Measurements from ENCODE around the gene PRSS22. TPM values are rescaled to one million over a fixed set of nuclear protein-coding genes. Genes with fewer than 3 reads are reported as not detected.
"Not testable (repeated sequence)": the region's sequence is repeated elsewhere in the genome, so short reads cannot be mapped to it uniquely, and the experiment has no call there.

PRSS22 gene
- total RNA-seq (0.42 TPM), polyA plus RNA-seq (4.1 TPM)
- long read RNA-seq, donor 1, result 0 reads
- long read RNA-seq, donor 2, result 0 reads
- long read RNA-seq, donor 3, result 0 reads
- long read RNA-seq, donor 4, result 0 reads
- long read RNA-seq, donor 5, partial matches to known transcripts, result 0 of 1 reads
- long read RNA-seq, donor 5, other reads (novel, unspliced or antisense), result 0 of 1 reads
- long read RNA-seq, donor 6, result 0 reads
- long read RNA-seq, donor 7, result 0 reads
- long read RNA-seq, donor 8, result 0 reads
- long read RNA-seq, donor 9, result 0 reads
- long read RNA-seq, donor 10, result 0 reads

- Histone ChIP-seq H3K36me3 (ENCODE audit: control insufficient read depth in 2 of 2, insufficient read depth in 2 of 2, low read length in 1 of 2) (no peaks in the 10 kb centered on the region), H3K4me1 (ENCODE audit: control insufficient read depth in 2 of 2, insufficient read depth in 2 of 2, low read length in 2 of 2) (no peaks in the 10 kb centered on the region), H3K27ac (ENCODE audit: low read depth in 1 of 2, low read length in 1 of 2) (peak within 1 kb of the TSS in 1 of 2 donors; percentile 21), H3K9me3 (ENCODE audit: control insufficient read depth in 2 of 2, insufficient read depth in 1 of 2, low read length in 1 of 2) (peaks cover 0 to 24% of the 10 kb centered on the region in 2 donors), H3K27me3 (ENCODE audit: control insufficient read depth in 2 of 2, insufficient read depth in 1 of 2, low read length in 1 of 2) (peaks cover 15 to 60% of the 10 kb centered on the region in 2 donors), H3K4me3 (ENCODE audit: low read length in 2 of 2) (no peak within 1 kb of the TSS)
- no peak for DNase-seq (ENCODE audit: low read depth in 6 of 9, low spot score in 9 of 9)
- WGBS, result 10% methylated on average over 42 of the region's 42 CpGs
Measured at GRCh38 chr16:2857451-2858244, at the start of gene PRSS22. Gene PRSS22 (minus strand): TSS chr16:2858170. CDS start chr16:2858104, 66 bp downstream.

GRCh38 chr16:2907084-2907753 is 49.2 kb upstream of the PRSS22 start:
- H3K27ac ChIP-seq (ENCODE audit: low read depth in 1 of 2, low read length in 1 of 2), result not testable (repeated sequence)

GRCh38 chr16:2905988-2906387 is 48.0 kb upstream of the PRSS22 start:
- 45% methylated on average over 12 of the region's 12 CpGs for WGBS
- no peak overlapping the region for H3K4me3 ChIP-seq (ENCODE audit: low read length in 2 of 2)

More at GRCh38 chr16:2907084-2907753, 49.2 kb upstream of the PRSS22 start:
- not testable (repeated sequence) for DNase-seq (ENCODE audit: low read depth in 6 of 9, low spot score in 9 of 9); H3K36me3 ChIP-seq (ENCODE audit: control insufficient read depth in 2 of 2, insufficient read depth in 2 of 2, low read length in 1 of 2); H3K4me3 ChIP-seq (ENCODE audit: low read length in 2 of 2)
- Histone ChIP-seq H3K9me3 (ENCODE audit: control insufficient read depth in 2 of 2, insufficient read depth in 1 of 2, low read length in 1 of 2) (peaks cover 1 to 18% of the 10 kb centered on the region in 2 donors), H3K27me3 (ENCODE audit: control insufficient read depth in 2 of 2, insufficient read depth in 1 of 2, low read length in 1 of 2) (peaks cover 0 to 20% of the 10 kb centered on the region in 2 donors), H3K4me1 (ENCODE audit: control insufficient read depth in 2 of 2, insufficient read depth in 2 of 2, low read length in 2 of 2) (peaks cover 3 to 32% of the 10 kb centered on the region in 2 donors)
- WGBS, result 27% methylated on average over 17 of the region's 17 CpGs

GRCh38 chr16:2905241-2905987 is 47.4 kb upstream of the PRSS22 start:
- H3K4me3 ChIP-seq (ENCODE audit: low read length in 2 of 2), result peak overlapping the region; percentile 52 to 65
- H3K36me3 ChIP-seq (ENCODE audit: control insufficient read depth in 2 of 2, insufficient read depth in 2 of 2, low read length in 1 of 2), result no peaks in the 10 kb centered on the region
- 2% methylated on average over 51 of the region's 51 CpGs for WGBS
- peaks cover 0 to 18% of the 10 kb centered on the region in 2 donors for H3K27me3 ChIP-seq (ENCODE audit: control insufficient read depth in 2 of 2, insufficient read depth in 1 of 2, low read length in 1 of 2)
- peaks cover 1 to 18% of the 10 kb centered on the region in 2 donors for H3K9me3 ChIP-seq (ENCODE audit: control insufficient read depth in 2 of 2, insufficient read depth in 1 of 2, low read length in 1 of 2)
- peak in 5 of 9 donors; percentile 50 to 74 (median 55) for DNase-seq (ENCODE audit: low read depth in 6 of 9, low spot score in 9 of 9)
- H3K4me1 ChIP-seq (ENCODE audit: control insufficient read depth in 2 of 2, insufficient read depth in 2 of 2, low read length in 2 of 2), result peaks cover 0 to 26% of the 10 kb centered on the region in 2 donors
- H3K27ac ChIP-seq (ENCODE audit: low read depth in 1 of 2, low read length in 1 of 2), result peak overlapping the region in 1 of 2 donors; percentile 66

More at GRCh38 chr16:2905988-2906387, 48.0 kb upstream of the PRSS22 start:
- peak in 1 of 9 donors; percentile 6 for DNase-seq (ENCODE audit: low read depth in 6 of 9, low spot score in 9 of 9)
- Histone ChIP-seq H3K27me3 (ENCODE audit: control insufficient read depth in 2 of 2, insufficient read depth in 1 of 2, low read length in 1 of 2) (peaks cover 0 to 18% of the 10 kb centered on the region in 2 donors), H3K36me3 (ENCODE audit: control insufficient read depth in 2 of 2, insufficient read depth in 2 of 2, low read length in 1 of 2) (no peaks in the 10 kb centered on the region), H3K4me1 (ENCODE audit: control insufficient read depth in 2 of 2, insufficient read depth in 2 of 2, low read length in 2 of 2) (peaks cover 0 to 26% of the 10 kb centered on the region in 2 donors), H3K9me3 (ENCODE audit: control insufficient read depth in 2 of 2, insufficient read depth in 1 of 2, low read length in 1 of 2) (peaks cover 1 to 18% of the 10 kb centered on the region in 2 donors), H3K27ac (ENCODE audit: low read depth in 1 of 2, low read length in 1 of 2) (no peak overlapping the region)

GRCh38 chr16:2904922-2905240 is 46.9 kb upstream of the PRSS22 start:
- under 1% methylated on average over 32 of the region's 32 CpGs for WGBS
- H3K4me3 ChIP-seq (ENCODE audit: low read length in 2 of 2), result peak overlapping the region; percentile 52 to 65
- H3K9me3 ChIP-seq (ENCODE audit: control insufficient read depth in 2 of 2, insufficient read depth in 1 of 2, low read length in 1 of 2), result peaks cover 1 to 18% of the 10 kb centered on the region in 2 donors
- no peaks in the 10 kb centered on the region for H3K36me3 ChIP-seq (ENCODE audit: control insufficient read depth in 2 of 2, insufficient read depth in 2 of 2, low read length in 1 of 2)
- no peak for DNase-seq (ENCODE audit: low read depth in 6 of 9, low spot score in 9 of 9)
- peak overlapping the region; percentile 4 to 66 for H3K27ac ChIP-seq (ENCODE audit: low read depth in 1 of 2, low read length in 1 of 2)
- H3K4me1 ChIP-seq (ENCODE audit: control insufficient read depth in 2 of 2, insufficient read depth in 2 of 2, low read length in 2 of 2), result peaks cover 0 to 26% of the 10 kb centered on the region in 2 donors
- peaks cover 0 to 18% of the 10 kb centered on the region in 2 donors for H3K27me3 ChIP-seq (ENCODE audit: control insufficient read depth in 2 of 2, insufficient read depth in 1 of 2, low read length in 1 of 2)

- 5% methylated on average over 62 of the region's 62 CpGs for WGBS
- peak in 6 of 9 donors; percentile 58 to 82 (median 66) for DNase-seq (ENCODE audit: low read depth in 6 of 9, low spot score in 9 of 9)
- Histone ChIP-seq H3K27me3 (ENCODE audit: control insufficient read depth in 2 of 2, insufficient read depth in 1 of 2, low read length in 1 of 2) (peaks cover 0 to 18% of the 10 kb centered on the region in 2 donors), H3K36me3 (ENCODE audit: control insufficient read depth in 2 of 2, insufficient read depth in 2 of 2, low read length in 1 of 2) (no peaks in the 10 kb centered on the region), H3K4me1 (ENCODE audit: control insufficient read depth in 2 of 2, insufficient read depth in 2 of 2, low read length in 2 of 2) (peaks cover 0 to 26% of the 10 kb centered on the region in 2 donors), H3K4me3 (ENCODE audit: low read length in 2 of 2) (peak overlapping the region; percentile 52 to 65), H3K9me3 (ENCODE audit: control insufficient read depth in 2 of 2, insufficient read depth in 1 of 2, low read length in 1 of 2) (peaks cover 1 to 18% of the 10 kb centered on the region in 2 donors), H3K27ac (ENCODE audit: low read depth in 1 of 2, low read length in 1 of 2) (peak overlapping the region; percentile 4 to 56)
Measured at GRCh38 chr16:2904100-2904921, 46.3 kb upstream of the PRSS22 start.

GRCh38 chr16:2902337-2903130 is 44.6 kb upstream of the PRSS22 start:
- no peak for DNase-seq (ENCODE audit: low read depth in 6 of 9, low spot score in 9 of 9)
- Histone ChIP-seq H3K27ac (ENCODE audit: low read depth in 1 of 2, low read length in 1 of 2) (no peak overlapping the region), H3K4me3 (ENCODE audit: low read length in 2 of 2) (no peak overlapping the region), H3K27me3 (ENCODE audit: control insufficient read depth in 2 of 2, insufficient read depth in 1 of 2, low read length in 1 of 2) (peaks cover 0 to 18% of the 10 kb centered on the region in 2 donors), H3K36me3 (ENCODE audit: control insufficient read depth in 2 of 2, insufficient read depth in 2 of 2, low read length in 1 of 2) (peaks cover 0 to 2% of the 10 kb centered on the region in 2 donors), H3K4me1 (ENCODE audit: control insufficient read depth in 2 of 2, insufficient read depth in 2 of 2, low read length in 2 of 2) (peaks cover 0 to 26% of the 10 kb centered on the region in 2 donors), H3K9me3 (ENCODE audit: control insufficient read depth in 2 of 2, insufficient read depth in 1 of 2, low read length in 1 of 2) (peaks cover 1 to 18% of the 10 kb centered on the region in 2 donors)
- 98% methylated on average over 9 of the region's 9 CpGs for WGBS

Measured in thymus (tissue), 14 donors.